CD4-positive, alpha-beta T cell (primary cell): ENCODE measurements around the gene HMGB2. TPM values are rescaled to one million over a fixed set of nuclear protein-coding genes. Genes with fewer than 3 reads are reported as not detected.

ENCODE experiments used
- ATAC-seq: fragments of 200-7000 bp; cut with Tn5 transposase; one replicate; pipeline ENCODE4 v1.10.0; 2022; ENCODE audit warnings: mild to moderate bottlenecking; ENCODE audit not compliant: poor library complexity
- CTCF ChIA-PET: fragments of 350-600 bp; sonication (Branson Sonifier 250); formaldehyde crosslinking; loops from one replicate; lab custom pipeline; 2021; ENCODE audit warnings: antibody characterized with exemption, inconsistent platforms; lab: Charles Lee
- POLR2A ChIA-PET: fragments of 350-600 bp; sonication (Branson Sonifier 250); formaldehyde crosslinking; loops from one replicate; lab custom pipeline; 2021; ENCODE audit warnings: antibody characterized with exemption, inconsistent platforms; lab: Charles Lee
- DNase-seq, 14 experiments: peaks; one replicate each; pipeline ENCODE4 v3.0.0-alpha.2; 2013 to 2020; ENCODE audit warnings: mixed read lengths in 2 of 14
- H3K27ac ChIP-seq, 2 donors: one replicate each; pipeline versions ENCODE4 v1.5.1 to v1.7.0; 2013; ENCODE audit warnings: low read length in 2 of 2, low read depth in 1 of 2, mild to moderate bottlenecking in 1 of 2
- H3K27me3 ChIP-seq, 2 experiments: 1 replicate in 1 of 2; 2 replicates in 1 of 2; pipeline versions ENCODE4 v1.6.1 to v1.7.0; 2013; ENCODE audit warnings: low read length in 2 of 2, control low read depth in 1 of 2, mild to moderate bottlenecking in 1 of 2, moderate library complexity in 1 of 2; ENCODE audit not compliant: insufficient read depth in 2 of 2, control insufficient read depth in 1 of 2
- H3K36me3 ChIP-seq: one replicate; pipeline ENCODE4 v1.6.1; 2013; ENCODE audit warnings: low read length, control low read depth; ENCODE audit not compliant: insufficient read depth
- H3K4me1 ChIP-seq: one replicate; pipeline ENCODE4 v1.6.1; 2013; ENCODE audit warnings: low read length, control low read depth; ENCODE audit not compliant: insufficient read depth
- H3K4me3 ChIP-seq: one replicate; pipeline ENCODE4 v1.5.1; 2013; ENCODE audit warnings: mild to moderate bottlenecking, low read length, moderate library complexity
- H3K9me3 ChIP-seq, 2 experiments: 1 replicate in 1 of 2; 2 replicates in 1 of 2; pipeline versions ENCODE4 v1.6.1 to v1.7.0; 2013; ENCODE audit warnings: low read length in 2 of 2, mild to moderate bottlenecking in 2 of 2, control low read depth in 1 of 2, moderate library complexity in 1 of 2; ENCODE audit not compliant: control insufficient read depth in 1 of 2, insufficient read depth in 1 of 2
- H3K27ac Mint-ChIP-seq: one replicate; pipeline ENCODE4 v1.8.0; 2020; ENCODE audit warnings: mixed read lengths
- H3K27me3 Mint-ChIP-seq: one replicate; pipeline ENCODE4 v1.8.0; 2021; ENCODE audit warnings: mixed read lengths
- H3K36me3 Mint-ChIP-seq: one replicate; pipeline ENCODE4 v1.8.0; 2021; ENCODE audit warnings: low read depth, mixed read lengths
- H3K4me1 Mint-ChIP-seq: one replicate; pipeline ENCODE4 v1.8.0; 2021; ENCODE audit warnings: low read depth, mixed read lengths
- H3K4me3 Mint-ChIP-seq: one replicate; pipeline ENCODE4 v1.8.0; 2020; ENCODE audit warnings: mild to moderate bottlenecking, mixed read lengths
- H3K9me3 Mint-ChIP-seq: one replicate; pipeline ENCODE4 v1.8.0; 2020; ENCODE audit warnings: mixed read lengths
- intact Hi-C, 2 experiments: fragments of 100-400 bp; cut with DNase I in 1 of 2; cut with micrococcal nuclease in 1 of 2; formaldehyde crosslinking; loops; one replicate each; pipeline versions ENCODE4 v1.15.1 to v1.9.0; 2023 to 2025; cut with DNase I, micrococcal nuclease
- total RNA-seq, 174 experiments: library from RNA in 2 of 174; stranded (reverse) in 2 of 174; gene quantifications; one replicate each; pipeline ENCODE4 v1.2.3 and lab custom pipeline; 2021 to 2026
- TF ChIP-seq, protein P1 (sequence below): fragments of 200-600 bp; IDR thresholded peaks from one replicate; pipeline ENCODE4 v1.8.0; 2022; ENCODE audit warnings: antibody characterized with exemption, mild to moderate bottlenecking

The HMGB2 gene
- total RNA-seq, 2 experiments from 2014 or later: 228 to 232 TPM

DNA sequence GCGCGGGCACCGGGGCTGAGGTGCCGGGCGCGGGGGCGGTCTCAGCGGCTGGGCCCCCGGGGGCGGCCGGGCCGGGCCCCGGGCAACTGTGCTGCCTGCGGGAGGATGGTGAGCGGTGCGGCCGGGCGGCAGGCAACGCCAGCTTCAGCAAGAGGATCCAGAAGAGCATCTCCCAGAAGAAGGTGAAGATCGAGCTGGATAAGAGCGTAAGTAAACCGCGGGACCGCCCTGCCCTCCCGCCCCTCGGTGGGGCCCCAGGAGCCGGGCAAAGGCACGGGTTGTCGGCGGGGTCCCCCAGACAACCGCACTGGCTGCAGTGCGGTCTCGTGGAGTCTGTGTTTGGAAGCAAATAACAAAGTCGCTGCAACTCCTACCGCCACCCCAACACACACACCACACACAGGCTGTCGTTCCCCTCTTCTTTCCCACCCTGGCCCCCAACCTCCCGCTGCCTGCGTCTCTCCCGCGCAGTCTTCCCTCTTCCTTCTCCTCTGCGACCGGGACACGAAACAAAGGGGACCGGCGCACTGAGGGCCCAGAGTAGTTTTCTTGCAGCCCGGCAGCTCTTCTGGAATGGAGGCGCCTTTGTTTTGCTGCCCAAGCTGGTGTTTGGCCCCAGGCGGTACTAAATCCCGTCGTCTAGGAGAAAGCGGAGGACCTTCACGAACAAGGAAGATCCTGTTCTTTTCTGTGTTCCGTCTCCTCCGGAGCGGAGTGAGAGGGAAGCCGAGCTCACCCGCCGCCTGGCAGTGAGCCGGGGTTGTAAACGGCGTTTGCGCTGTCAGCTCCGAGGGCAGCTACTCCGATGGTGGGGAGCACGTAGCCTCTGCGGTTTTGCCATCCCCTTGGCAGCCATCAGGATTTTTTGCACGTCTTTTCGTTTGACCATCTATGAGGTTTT, 37.4 kb upstream of the HMGB2 start:
- H3K27me3 Mint-ChIP-seq: peaks cover 31% of the 10 kb centered on the region
- intact Hi-C loops: loop anchor here (1.0 to 10.0 kb wide), 4 partner anchors 37 to 911 kb away; partner anchors contain the start of genes CEP44 (in 1 of the 2), FBXO8 (in 1 of the 2), GALNT7 (in 1 of the 2) and HMGB2 (in 1 of the 2)
- no peak for ATAC-seq
- peaks cover 22% of the 10 kb centered on the region for H3K36me3 Mint-ChIP-seq
- peak; percentile 10 to 75 (median 30) for DNase-seq
- H3K9me3 Mint-ChIP-seq: no peaks in the 10 kb centered on the region
- no peaks in the 10 kb centered on the region for H3K9me3 ChIP-seq
- no peaks in the 10 kb centered on the region for H3K36me3 ChIP-seq
- POLR2A ChIA-PET: interaction anchor here (0.7 to 7.1 kb wide), 15 partner anchors 12 to 912 kb away, joined by 3 to 373 read pairs (median 4); partner anchors contain the start of genes CEP44, FBXO8, GALNT7 and HMGB2
- H3K4me3 Mint-ChIP-seq: peak overlapping the region; percentile 98
- peaks cover 21% of the 10 kb centered on the region for H3K4me1 ChIP-seq
- peaks cover 34% of the 10 kb centered on the region for H3K4me1 Mint-ChIP-seq
- TF ChIP-seq, protein P1, sequence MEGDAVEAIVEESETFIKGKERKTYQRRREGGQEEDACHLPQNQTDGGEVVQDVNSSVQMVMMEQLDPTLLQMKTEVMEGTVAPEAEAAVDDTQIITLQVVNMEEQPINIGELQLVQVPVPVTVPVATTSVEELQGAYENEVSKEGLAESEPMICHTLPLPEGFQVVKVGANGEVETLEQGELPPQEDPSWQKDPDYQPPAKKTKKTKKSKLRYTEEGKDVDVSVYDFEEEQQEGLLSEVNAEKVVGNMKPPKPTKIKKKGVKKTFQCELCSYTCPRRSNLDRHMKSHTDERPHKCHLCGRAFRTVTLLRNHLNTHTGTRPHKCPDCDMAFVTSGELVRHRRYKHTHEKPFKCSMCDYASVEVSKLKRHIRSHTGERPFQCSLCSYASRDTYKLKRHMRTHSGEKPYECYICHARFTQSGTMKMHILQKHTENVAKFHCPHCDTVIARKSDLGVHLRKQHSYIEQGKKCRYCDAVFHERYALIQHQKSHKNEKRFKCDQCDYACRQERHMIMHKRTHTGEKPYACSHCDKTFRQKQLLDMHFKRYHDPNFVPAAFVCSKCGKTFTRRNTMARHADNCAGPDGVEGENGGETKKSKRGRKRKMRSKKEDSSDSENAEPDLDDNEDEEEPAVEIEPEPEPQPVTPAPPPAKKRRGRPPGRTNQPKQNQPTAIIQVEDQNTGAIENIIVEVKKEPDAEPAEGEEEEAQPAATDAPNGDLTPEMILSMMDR: no peak
- peak overlapping the region; percentile 79 for H3K27ac Mint-ChIP-seq
- CTCF ChIA-PET: interaction anchor here (1.4 to 1.8 kb wide), 4 partner anchors 37 to 70 kb away, joined by 3 to 8 read pairs (median 4); partner anchors contain the start of gene HMGB2
- H3K27ac ChIP-seq: peak overlapping the region in 1 of 2 donors; percentile 3
- H3K27me3 ChIP-seq: no peaks in the 10 kb centered on the region
- peak overlapping the region; percentile 96 for H3K4me3 ChIP-seq

DNA sequence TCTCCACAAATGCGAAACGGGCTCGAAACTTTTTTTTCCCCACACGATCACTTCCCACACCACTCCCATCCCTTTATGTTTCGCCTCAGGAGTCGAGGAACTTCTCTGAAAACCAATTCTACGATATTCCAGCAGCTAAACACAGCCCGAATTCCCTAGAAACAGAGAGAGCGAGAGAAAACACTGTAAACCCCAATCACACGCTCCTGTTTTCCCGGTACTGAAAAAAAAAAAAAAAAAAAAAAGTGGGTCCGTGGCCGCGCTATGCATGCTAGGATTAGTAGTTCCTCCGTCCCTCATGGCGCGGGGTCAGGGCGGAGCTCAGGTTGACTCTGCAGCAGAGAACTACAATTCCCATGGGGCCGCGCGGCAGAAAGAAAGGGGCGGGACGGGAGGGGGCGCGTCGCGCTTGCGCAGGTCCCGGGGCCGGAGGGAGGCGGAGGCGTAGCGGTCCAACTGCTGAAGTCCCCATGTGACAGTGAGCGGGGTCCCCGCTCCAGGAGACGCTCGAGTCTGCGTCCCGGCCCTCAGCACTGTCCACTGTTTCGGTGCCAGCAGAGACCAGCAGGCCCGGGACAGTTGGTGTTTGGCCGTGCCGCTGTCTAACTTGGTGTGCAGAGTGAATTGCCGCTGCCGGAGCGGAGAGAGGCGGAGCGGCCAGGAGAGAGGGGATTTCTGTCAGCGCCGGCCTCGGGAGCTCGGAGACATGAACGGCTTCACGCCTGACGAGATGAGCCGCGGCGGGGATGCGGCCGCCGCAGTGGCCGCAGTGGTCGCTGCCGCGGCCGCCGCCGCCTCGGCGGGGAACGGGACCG, 36.5 kb upstream of the HMGB2 start, which contains the start of gene SAP30:
Gene SAP30 (plus strand): TSS at position 478 of the 815 bp plus-strand sequence. CDS start 229 bp downstream, at position 707.
- intact Hi-C loops: loop anchor here (1.0 to 10.0 kb wide), 4 partner anchors 36 to 912 kb away; partner anchors contain the start of genes HMGB2 (in 2 of the 2), CEP44 (in 1 of the 2), FBXO8 (in 1 of the 2) and GALNT7 (in 1 of the 2)
- CTCF ChIA-PET: interaction anchor here (1.4 to 1.7 kb wide), 4 partner anchors 37 to 69 kb away, joined by 3 to 7 read pairs (median 4); partner anchors contain the start of gene HMGB2
- no peaks in the 10 kb centered on the region for H3K9me3 Mint-ChIP-seq

More for the DNA sequence above, 36.5 kb upstream of the HMGB2 start, which contains the start of gene SAP30:
- H3K4me1 Mint-ChIP-seq: peaks cover 37% of the 10 kb centered on the region
- no peaks in the 10 kb centered on the region for H3K36me3 ChIP-seq
- peak within 1 kb of the TSS; percentile 58 to 88 for H3K27ac ChIP-seq
- DNase-seq (peak; percentile 94 to 98 (median 98)), ATAC-seq (peak; percentile 86)
- peaks cover 22% of the 10 kb centered on the region for H3K36me3 Mint-ChIP-seq
- H3K27me3 Mint-ChIP-seq: peaks cover 27% of the 10 kb centered on the region
- POLR2A ChIA-PET: interaction anchor here (0.6 to 7.1 kb wide), 17 partner anchors 13 to 913 kb away, joined by 3 to 373 read pairs (median 5); partner anchors contain the start of genes CEP44, FBXO8, GALNT7 and HMGB2
- H3K27ac Mint-ChIP-seq: peak within 1 kb of the TSS; percentile 87
- H3K9me3 ChIP-seq: no peaks in the 10 kb centered on the region
- TF ChIP-seq, protein P1: no peak
- H3K4me1 ChIP-seq: peaks cover 27% of the 10 kb centered on the region
- H3K27me3 ChIP-seq: no peaks in the 10 kb centered on the region
- peak within 1 kb of the TSS; percentile 96 for H3K4me3 ChIP-seq
- peak within 1 kb of the TSS; percentile 98 for H3K4me3 Mint-ChIP-seq
